Left ventricle myocardium superior (tissue), 1 donor: ENCODE results near the gene POLR3A. TPM values are rescaled to one million over a fixed set of nuclear protein-coding genes. Genes with fewer than 3 reads are reported as not detected.
A peak's percentile ranks its signal among the peaks of the same experiment; 100 is the strongest.
"Not testable (repeated sequence)": the region's sequence is repeated elsewhere in the genome, so short reads cannot be mapped to it uniquely, and the experiment has no call there.

Source experiments
- ATAC-seq: fragments of 200-7000 bp; cut with Tn5 transposase; one replicate; pipeline ENCODE4 v1.9.1; 2020; ENCODE audit warnings: mild to moderate bottlenecking, moderate library complexity
- DNase-seq: peaks from one replicate; pipeline ENCODE4 v3.0.0-alpha.2; 2020
- intact Hi-C: fragments of 100-400 bp; cut with micrococcal nuclease; formaldehyde crosslinking; loops from one replicate; pipeline ENCODE4 v1.11.0; 2022
- total RNA-seq: library from RNA; stranded (reverse); fragmentation: NEBNext Ultra II Directional; extraction: Animal tissue kit (Norgen Biotek cat#: 25700); gene quantifications from one replicate; pipeline ENCODE4 v1.2.1, GENCODE V29; 2021
- donor health status: DM: no; HTN: yes; CAD: no; lungs with severe emphysema.

Gene POLR3A
- total RNA-seq, 1 donor from 2014 or later: 9.7 TPM

- DNase-seq, ATAC-seq, intact Hi-C loops: not testable (repeated sequence)
These were observed 30.5 kb downstream of the POLR3A start for GRCh38 chr10:77998780-77999179.

DNA sequence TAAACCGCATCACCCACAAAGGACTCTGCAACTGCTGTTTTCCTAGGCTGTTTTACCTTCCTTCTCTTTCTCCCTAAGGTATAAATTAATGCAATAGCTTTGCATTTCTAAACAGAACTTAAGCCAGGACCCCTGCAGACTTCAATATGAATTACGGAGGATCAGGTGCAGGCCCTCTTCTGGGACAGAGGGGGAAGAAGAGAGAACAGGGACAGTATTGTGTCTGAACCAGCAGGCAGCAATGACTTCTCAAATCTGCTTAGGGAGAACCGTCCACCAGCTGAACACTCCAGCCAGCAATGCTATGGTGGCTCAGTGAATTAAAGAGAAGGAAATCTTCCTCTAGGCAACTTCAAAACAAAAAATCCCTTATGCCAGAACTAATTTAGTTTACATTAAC, 35.7 kb downstream of the POLR3A start:
- ATAC-seq: no peak
- no peak for DNase-seq
- intact Hi-C loops: no loop called here

GRCh38 chr10:77989081-77989724, 40.1 kb downstream of the POLR3A start:
- peak; percentile 99 for ATAC-seq
- intact Hi-C loops: loop anchor here (5.0 kb wide), 1 partner anchor 142 kb away; no protein-coding TSS in a partner anchor
- DNase-seq: peak; percentile 73

DNA sequence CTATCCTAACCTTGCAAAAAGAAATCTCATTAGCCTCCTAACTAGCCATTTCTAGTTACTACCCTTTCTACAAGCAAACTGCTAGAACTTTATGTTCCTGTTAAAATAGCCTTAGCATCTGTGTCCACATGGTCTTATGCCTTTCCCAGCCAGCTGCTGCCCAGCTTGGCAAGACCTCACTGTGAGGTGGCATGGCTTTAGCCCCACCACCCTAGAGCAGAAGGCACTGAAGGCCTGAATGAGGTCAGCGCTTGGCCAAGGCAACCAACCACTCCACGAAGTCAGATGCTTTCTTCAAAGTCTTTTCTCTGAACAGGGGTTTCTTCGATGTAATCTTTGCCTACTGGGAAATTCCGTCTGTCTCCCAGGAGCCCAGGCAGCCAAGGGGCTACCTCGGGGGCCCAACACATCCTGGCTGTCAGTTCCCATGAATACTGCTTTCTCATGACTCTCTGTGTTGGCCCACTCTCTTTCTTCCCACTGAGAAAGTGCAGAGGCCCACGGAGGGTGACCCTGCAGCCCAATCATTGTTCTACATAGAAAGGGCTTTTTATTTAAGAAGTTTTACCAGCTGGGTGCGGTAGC, 41.6 kb downstream of the POLR3A start:
- DNase-seq (no peak), ATAC-seq (no peak)
- intact Hi-C loops: loop anchor here (5.0 kb wide), 1 partner anchor 140 kb away; no protein-coding TSS in a partner anchor

DNA sequence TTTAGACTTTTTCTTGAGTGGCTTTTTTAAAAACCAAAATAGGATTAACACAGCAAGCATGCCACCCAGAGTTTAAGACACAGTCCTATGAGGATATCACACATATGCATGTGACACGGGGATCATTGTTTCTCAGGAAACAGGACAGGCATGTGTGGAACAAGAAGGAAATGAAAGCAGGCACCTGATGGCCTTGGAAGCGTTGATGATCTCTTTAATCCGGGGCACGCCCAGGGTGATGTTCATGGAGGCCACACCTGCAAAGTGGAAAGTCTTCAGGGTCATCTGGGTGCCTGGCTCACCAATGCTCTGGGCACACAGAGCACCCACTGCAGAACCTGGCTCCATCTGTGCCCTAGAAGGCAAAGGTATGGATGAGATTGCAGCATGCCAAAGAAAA, 44.3 kb downstream of the POLR3A start:
- DNase-seq (no peak), ATAC-seq (no peak)
- intact Hi-C loops: loop anchor here (5.0 kb wide), 1 partner anchor 138 kb away; no protein-coding TSS in a partner anchor

DNA sequence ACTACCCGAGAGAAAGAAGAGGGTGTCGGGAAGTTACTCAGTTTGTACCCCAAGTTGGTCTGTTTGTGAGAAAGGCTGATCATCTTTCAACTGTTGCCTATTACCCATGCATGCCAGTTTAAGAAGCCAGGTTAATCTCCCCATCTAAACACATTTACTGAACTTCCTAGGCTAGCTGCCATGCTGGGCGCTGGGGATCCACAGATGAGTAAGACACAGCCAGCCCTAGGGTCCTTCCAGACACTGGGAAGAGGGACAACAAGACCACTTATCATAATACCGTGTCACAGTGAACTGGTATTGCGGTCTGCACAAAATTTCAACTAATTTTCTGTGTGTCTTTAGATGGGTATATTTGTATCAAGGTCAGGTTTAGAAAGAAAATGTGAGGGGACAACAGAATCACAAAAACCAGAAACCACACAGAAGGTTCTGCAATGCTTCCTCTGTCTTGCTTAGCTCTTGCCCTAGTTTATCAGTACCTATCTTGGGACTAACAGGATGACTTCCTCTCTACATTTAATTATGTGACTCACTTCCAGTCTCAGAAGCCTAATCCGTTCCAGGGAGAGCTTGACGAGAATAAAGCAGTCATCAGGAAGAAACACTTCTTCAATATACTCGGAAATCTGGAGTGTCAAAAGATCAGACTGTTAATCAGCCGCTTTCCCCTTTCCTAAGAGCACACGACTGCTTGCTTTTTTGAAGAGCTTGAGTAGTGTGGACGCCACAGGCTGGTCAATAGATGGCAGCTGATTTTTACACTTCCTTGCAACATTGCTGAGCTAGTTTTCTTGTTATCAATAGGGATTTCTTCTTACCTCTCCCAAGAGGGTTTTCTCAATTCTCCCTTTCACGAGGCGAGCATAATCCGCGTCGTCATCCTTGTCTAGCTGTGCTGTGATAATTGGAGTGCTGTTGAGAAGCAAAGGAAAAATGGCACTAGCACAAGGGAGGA, 45.7 kb downstream of the POLR3A start:
- DNase-seq (no peak), ATAC-seq (no peak)
- intact Hi-C loops: no loop called here

DNA sequence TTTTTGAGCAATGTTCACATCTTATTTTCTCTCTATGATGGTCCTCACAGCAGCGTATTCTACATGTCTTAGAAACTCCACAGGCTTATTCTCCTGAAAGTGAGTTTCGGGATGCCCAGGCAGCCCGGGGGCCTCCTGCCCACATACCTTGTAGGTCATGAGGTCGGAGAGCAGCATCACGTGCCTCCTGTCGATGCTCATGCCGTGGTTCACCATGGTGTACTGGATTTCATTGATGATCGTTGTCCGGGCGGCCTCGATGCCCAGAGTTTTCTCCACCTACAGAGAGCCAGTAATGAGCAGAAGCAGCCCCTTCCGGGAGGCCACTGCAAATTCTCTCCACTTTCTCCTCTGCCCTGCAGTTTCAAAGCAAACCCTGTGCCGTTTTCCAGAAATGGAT, 48.0 kb downstream of the POLR3A start:
- DNase-seq (no peak), ATAC-seq (no peak)
- intact Hi-C loops: no loop called here

DNA sequence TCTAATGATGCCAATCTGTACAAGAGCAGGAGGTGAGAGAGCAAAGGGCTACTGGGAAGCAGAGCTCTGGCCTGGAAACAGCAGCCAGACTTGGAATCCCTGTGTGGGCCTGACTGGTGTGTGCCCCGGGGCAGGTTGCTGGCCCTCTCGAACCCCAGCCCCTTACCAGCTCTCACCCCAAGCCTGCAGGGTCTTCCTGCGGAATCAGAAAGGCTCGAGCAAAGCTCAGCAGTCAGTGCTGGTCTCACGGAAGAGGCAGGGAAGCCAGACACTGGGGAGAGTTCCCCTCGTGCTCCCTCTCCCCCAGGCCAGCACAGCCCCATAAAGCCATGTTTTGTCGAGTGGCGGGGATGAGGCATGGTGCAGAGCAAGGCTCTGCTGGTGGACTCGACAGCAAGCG, 50.1 kb downstream of the POLR3A start:
- intact Hi-C loops: no loop called here
- ATAC-seq (no peak), DNase-seq (no peak)

- DNase-seq (no peak), ATAC-seq (no peak)
- intact Hi-C loops: no loop called here
These were observed 51.0 kb downstream of the POLR3A start for GRCh38 chr10:77978360-77978759.

DNA sequence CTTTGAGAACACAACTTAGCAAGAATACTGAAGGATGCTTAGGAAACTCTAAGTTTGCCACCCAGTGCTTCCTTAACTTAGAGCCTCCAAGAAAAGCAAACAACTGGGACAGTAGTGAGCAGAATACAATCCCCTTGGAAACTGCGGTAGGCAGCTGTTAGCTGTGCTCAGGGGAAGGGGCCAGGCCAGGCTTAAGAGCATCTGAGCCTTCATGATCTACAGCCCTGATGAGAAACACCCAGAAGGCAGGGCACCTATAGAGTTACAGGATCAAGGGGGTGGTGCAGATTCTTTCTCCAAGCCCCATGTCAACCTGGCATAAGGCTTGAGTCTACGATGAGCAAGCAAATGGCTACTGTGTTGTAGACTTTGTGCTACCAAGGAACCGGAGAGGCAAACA, 51.4 kb downstream of the POLR3A start:
- no peak for DNase-seq
- intact Hi-C loops: no loop called here
- ATAC-seq: no peak

GRCh38 chr10:77977016-77977415, 52.3 kb downstream of the POLR3A start:
- DNase-seq (no peak), ATAC-seq (no peak)
- intact Hi-C loops: no loop called here

GRCh38 chr10:77975086-77975666, 54.1 kb downstream of the POLR3A start:
- intact Hi-C loops: no loop called here
- no peak for ATAC-seq
- no peak for DNase-seq

GRCh38 chr10:77974396-77975074, 54.8 kb downstream of the POLR3A start:
- intact Hi-C loops: no loop called here
- DNase-seq: no peak
- no peak for ATAC-seq

DNA sequence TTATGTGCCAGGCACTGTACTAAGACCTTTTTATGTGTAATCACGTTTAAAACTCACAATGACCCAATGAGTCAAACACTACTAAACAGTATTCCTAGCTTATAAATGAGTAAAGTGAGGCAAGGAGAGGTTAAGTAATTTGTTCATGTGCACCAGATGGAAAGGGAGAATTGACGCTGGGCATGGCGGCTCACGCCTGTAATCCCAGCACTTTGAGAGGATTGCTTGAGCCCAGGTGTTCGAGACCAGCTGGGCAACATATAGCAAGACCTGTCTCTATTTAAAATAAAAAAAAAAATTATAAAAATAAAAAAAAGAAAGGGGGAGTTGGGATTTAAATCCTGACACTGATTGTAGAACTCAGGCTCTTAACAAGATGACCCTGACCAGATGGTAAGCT, 56.0 kb downstream of the POLR3A start:
- DNase-seq (no peak), ATAC-seq (no peak)
- intact Hi-C loops: no loop called here

DNA sequence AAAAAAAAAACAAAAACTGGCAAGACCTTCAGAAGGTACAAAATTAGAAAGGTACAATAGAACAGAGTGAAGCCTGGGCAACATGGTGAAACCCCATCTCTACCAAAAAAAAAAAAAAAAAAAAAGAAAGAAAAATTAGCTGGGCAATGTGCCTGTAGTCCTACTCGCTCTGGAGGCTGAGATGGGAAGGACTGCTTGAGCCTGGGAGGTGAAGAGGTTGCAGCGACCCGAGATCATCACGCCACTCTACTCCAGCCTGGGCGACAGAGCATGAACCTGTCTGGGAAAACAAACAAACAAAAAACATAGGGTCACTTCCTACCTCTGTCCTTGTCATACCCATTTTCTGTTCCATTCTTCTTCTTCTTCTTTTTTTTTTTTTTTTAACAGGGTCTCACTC, 57.2 kb downstream of the POLR3A start:
- intact Hi-C loops: no loop called here
- DNase-seq: no peak
- no peak for ATAC-seq

DNA sequence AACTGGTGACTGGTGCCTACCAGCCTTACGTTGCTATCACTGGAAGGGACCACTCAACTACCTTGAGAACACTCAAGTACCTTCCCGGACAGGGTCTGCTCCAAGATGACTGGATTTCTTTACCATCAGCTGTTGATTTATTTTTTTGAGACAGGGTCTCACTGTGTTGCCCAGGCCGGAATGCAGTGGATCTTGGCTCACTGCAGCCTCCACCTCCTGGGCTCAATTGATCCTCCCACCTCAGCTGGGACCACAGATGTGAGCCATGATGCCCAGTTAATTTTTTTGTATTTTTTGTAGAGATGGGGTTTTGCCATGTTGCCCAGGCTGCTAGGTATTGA, 57.5 kb downstream of the POLR3A start:
- ATAC-seq (no peak), DNase-seq (no peak)
- intact Hi-C loops: no loop called here

DNA sequence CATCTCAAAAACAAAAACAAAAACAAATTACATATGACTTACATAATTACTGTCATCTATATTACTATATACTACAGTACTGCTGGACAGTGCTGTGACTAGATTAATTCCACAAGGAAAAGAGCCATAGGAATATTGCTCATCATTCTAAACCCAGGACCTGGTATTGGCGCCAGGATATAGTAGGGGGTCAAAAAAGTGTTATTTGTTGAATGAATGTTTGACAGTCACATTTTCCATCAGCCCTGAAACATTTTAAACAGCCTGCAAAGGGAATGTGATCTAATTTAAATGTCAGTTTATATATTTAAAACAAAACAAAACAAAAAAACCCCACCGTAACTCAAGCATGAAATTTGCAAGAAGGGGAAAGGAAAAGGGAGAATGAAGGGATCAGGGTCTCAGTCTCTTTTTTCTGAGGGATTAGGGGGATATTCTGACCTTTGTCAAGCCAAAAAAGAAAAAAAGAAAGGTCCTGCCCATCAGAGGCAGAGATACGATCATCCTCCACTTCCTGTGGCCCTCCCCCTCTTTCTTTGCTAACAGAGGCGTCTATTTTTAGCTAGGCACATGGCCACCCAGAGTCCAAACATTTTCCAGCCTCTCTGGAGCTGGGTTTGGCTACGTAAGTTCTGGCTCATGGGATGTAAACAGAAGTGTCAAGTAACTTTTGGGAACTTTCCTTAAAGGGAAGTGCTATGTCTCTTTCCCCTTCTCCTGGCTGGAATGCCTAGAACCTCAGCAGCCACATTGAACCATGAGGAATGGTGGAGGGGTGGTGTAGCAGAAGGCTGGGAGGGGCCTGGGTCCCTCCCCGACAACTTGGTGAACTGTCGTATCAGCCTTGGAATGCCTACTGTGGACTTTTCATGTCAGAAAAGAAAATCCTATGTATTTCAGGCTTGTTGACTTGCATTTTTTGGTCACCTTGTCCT, 58.2 kb downstream of the POLR3A start:
- intact Hi-C loops: no loop called here
- peak; percentile 54 for DNase-seq
- ATAC-seq: peak; percentile 95

DNA sequence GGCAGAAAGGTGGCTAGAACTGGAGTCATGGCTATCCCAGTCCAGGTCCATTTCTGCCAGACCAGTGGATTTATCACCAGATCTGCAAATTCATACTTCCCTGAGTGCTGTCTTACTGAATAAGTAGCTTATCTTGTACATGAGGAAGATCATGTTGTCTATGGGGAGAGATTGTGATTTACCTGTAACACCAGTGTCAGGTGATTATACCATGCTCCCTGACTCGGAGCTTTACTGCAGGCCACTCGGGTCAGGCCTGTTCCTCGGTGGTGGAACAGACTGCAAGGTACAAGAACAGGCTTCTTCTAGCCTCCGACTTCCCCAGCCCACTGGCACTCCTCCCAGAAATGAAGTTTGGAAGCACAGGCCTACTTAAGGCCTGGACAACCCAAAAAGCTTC, 60.2 kb downstream of the POLR3A start:
- DNase-seq: no peak
- intact Hi-C loops: no loop called here

More for the DNA sequence above, 60.2 kb downstream of the POLR3A start:
- ATAC-seq: no peak
